Hindlimb muscle (tissue), 1 donor: Measurements from ENCODE around the gene ROS1. TPM values are rescaled to one million over a fixed set of nuclear protein-coding genes. Genes with fewer than 3 reads are reported as not detected.
"Not testable (repeated sequence)": the region's sequence is repeated elsewhere in the genome, so short reads cannot be mapped to it uniquely, and the experiment has no call there.

Source experiments
- DNase-seq: peaks from one replicate; pipeline ENCODE4 v3.0.0-alpha.2; 2013
- polyA plus RNA-seq: library from polyadenylated mRNA; unstranded; fragments of 120-200 nt; gene quantifications from one replicate; pipeline ENCODE4 v1.2.1, GENCODE V29; 2013; ENCODE audit not compliant: insufficient read length

ROS1 gene
- polyA plus RNA-seq, 1 donor, result 0.05 TPM

DNA sequence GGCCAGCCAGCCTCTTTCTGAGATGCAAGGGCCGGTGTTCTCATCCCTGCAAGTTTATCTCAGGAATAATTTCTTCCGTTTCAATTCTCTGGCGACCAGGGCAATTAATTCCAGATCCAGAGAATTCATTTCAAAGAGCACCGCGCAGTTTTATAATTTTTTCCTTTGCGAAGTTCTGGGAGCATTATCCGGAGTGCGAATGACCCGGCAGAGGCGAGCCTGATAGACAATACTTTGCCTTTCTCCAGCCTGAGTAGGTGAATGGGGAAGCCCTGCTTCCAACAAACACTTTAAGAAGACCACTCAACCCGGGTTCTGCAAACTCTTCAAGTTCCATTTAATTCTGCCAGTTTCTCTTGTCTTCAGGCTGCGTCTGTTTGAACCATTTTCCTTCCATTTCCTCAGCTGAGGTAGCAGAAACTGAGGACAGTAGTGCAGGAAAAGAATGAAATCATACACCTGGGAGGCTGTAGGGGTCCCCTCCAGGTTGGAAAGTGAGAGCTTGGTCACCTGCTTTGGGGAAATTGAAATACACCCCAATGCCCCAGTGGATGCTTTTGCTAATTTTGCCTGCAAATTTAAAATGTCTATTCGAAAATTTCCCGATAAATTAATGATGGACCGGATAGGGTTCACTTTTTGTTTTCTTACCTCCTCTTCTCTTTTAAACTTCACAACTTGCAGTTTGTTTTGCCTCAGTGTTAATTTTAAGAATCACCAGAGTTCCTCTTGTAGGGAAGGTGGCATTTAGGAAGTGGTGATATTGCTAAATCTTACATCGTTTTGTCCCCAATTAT is 159.3 kb downstream of the ROS1 start:
- no peak for DNase-seq

DNA sequence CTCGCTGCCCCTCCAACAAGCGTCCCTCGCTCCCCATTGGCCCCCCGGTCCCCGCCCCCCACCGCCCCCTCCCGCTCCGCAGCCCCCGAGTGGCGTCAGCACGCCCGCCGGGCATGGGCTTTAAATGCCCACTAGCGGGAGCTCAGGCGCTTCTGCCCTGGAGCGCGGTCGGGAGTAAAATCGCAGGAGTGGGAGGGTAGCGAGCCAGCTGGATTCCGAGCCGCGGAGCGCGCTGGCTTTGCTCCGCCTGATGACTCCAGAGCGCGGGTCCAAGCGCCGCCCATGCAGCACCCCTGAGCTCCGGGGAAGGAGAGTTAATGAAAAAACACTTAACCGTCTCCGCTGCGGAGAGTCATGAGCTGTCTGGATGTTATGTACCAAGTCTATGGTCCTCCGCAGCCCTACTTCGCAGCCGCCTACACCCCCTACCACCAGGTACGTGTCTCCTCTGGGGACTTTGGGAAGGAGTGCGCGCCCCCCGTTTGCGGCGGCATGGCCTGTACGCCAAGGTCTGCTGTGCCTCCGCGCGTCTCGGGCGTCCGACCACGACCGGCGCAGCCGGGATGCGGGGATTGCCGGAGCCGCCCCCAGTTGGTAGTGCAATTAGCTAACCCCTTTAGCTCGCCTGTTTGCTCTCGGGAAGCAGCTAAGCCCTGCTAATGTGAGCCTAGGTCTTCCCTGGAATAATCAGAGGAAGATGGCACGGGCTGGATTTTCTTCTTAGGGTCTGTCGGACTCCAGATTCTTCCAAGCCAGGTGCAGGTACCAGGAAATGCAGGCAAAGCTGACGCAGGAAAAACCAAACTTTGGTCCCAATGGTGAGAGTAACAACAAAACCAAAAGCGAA is 160.1 kb downstream of the ROS1 start, which contains the start of gene VGLL2:
Gene VGLL2 (plus strand): TSS at position 149 of the 847 bp plus-strand sequence. CDS start 206 bp downstream, at position 355.
- DNase-seq, result peak; percentile 73

- no peak for DNase-seq
These were observed 160.9 kb downstream of the ROS1 start for GRCh38 chr6:117264692-117265409.

DNA sequence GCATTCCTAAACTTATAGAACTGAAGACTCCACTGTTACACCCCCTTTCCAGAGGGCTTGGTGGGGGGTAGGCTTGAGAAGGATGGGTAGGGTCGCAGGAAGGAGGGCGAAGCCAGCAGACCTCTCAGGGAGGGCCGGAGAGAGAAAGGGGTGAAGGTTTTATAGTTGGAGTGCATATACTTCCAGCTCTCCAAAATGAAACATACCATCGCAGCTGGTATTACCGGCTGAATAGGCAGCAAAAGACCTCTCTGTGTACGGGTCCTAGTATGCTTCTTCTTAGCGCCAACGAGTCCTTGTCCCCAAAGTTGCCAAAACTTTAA is 161.4 kb downstream of the ROS1 start:
- DNase-seq, result no peak

- DNase-seq, result no peak
These were observed 162.3 kb downstream of the ROS1 start for GRCh38 chr6:117263353-117263927.

- DNase-seq, result no peak
These were observed 162.9 kb downstream of the ROS1 start for GRCh38 chr6:117262799-117263198.

DNA sequence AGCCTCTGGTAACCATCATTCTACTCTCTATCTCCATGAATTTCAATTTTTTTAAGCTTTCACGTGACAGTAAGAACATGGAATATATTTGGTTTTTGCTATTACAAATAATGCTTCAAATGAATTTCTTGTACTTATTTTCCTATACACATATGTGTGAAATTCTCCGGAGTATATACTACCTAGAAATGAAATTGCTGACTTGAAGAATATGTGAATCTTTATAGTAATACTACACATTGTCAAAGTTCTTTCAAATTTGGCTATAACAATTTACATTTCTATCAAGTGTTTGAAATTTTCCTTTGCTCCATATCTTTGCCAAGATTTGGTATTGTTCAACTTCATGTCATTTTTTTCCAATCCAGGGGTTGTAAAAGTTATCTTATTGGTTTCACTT is 172.0 kb downstream of the ROS1 start:
- DNase-seq, result no peak

DNA sequence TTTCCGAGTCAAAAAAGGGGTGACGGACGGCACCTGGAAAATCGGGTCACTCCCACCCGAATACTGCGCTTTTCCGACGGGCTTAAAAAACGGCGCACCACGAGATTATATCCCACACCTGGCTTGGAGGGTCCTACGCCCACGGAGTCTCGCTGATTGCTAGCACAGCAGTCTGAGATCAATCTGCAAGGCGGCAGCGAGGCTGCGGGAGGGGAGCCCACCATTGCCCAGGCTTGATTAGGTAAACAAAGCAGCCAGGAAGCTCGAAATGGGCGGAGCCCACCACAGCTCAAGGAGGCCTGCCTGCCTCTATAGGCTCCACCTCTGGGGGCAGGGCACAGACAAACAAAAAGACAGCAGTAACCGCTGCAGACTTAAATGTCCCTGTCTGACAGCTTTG is 180.8 kb downstream of the ROS1 start:
- not testable (repeated sequence) for DNase-seq

DNA sequence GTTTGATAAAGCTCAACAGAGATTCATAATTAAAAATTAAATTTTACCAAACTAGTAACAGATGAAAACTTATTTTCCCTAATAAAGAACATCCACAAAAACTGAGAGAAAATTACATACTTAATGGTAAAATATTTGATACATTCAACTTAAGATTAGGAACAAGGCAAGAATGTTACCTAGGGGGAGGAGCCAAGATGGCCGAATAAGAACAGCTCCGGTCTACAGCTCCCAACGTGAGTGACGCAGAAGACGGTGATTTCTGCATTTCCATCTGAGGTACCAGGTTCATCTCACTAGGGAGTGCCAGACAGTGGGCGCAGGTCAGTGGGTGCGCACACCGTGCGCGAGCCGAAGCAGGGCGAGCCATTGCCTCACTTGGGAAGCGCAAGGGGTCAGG is 181.2 kb downstream of the ROS1 start:
- DNase-seq, result not testable (repeated sequence)

Other genes with a start within 250 kb of the ROS1 start
- 82.7 TPM for gene VGLL2, start 160.4 kb downstream of the ROS1 start, polyA plus RNA-seq
- 8.4 TPM for gene DCBLD1, start 56.7 kb upstream of the ROS1 start, polyA plus RNA-seq
- gene GOPC, start 176.6 kb upstream of the ROS1 start, polyA plus RNA-seq, result 40.7 TPM
- 16.2 TPM for gene NUS1, start 249.5 kb upstream of the ROS1 start, polyA plus RNA-seq